ENCODE measurements around the gene TC2N. TPM values are rescaled to one million over a fixed set of nuclear protein-coding genes. Genes with fewer than 3 reads are reported as not detected.

The TC2N gene
- total RNA-seq, 1 experiment from 2014 or later, result not detected

- Histone ChIP-seq H3K79me2 (ENCODE audit: low read length) (no peaks in the 10 kb centered on the region), H3K27me3 (ENCODE audit: low read length) (no peaks in the 10 kb centered on the region), H3K27ac (ENCODE audit: low read length) (no peak overlapping the region), H3K4me1 (ENCODE audit: low read length) (no peaks in the 10 kb centered on the region), H3K9me3 (ENCODE audit: low read length) (no peaks in the 10 kb centered on the region), H3K9me2 (replicated peaks; ENCODE audit: insufficient read depth, low read length) (no peaks in the 10 kb centered on the region), H3K4me2 (ENCODE audit: low read depth, low read length, poor library complexity, severe bottlenecking) (no peak overlapping the region), H3K9ac (ENCODE audit: low read length) (no peak overlapping the region), H2AFZ (ENCODE audit: low read length) (no peak overlapping the region), H3K36me3 (ENCODE audit: insufficient read depth, low read length) (no peaks in the 10 kb centered on the region), H3K4me3 (ENCODE audit: low read length) (no peak overlapping the region), H4K20me1 (ENCODE audit: insufficient read depth, low read depth, low read length) (no peaks in the 10 kb centered on the region)
- no peak for DNase-seq
Measured at GRCh38 chr14:91885839-91886238, 18.5 kb upstream of the TC2N start.

GRCh38 chr14:91885113-91885712 is 17.9 kb upstream of the TC2N start:
- no peak overlapping the region for H3K9ac ChIP-seq (ENCODE audit: low read length)
- no peak overlapping the region for H3K4me3 ChIP-seq (ENCODE audit: low read length)
- H3K27me3 ChIP-seq (ENCODE audit: low read length), result no peaks in the 10 kb centered on the region
- H4K20me1 ChIP-seq (ENCODE audit: insufficient read depth, low read depth, low read length), result no peaks in the 10 kb centered on the region
- H3K9me3 ChIP-seq (ENCODE audit: low read length), result no peaks in the 10 kb centered on the region
- H3K4me1 ChIP-seq (ENCODE audit: low read length), result no peaks in the 10 kb centered on the region
- H3K9me2 ChIP-seq (replicated peaks; ENCODE audit: insufficient read depth, low read length), result no peaks in the 10 kb centered on the region
- H3K79me2 ChIP-seq (ENCODE audit: low read length), result no peaks in the 10 kb centered on the region
- H3K36me3 ChIP-seq (ENCODE audit: insufficient read depth, low read length), result no peaks in the 10 kb centered on the region
- H3K4me2 ChIP-seq (ENCODE audit: low read depth, low read length, poor library complexity, severe bottlenecking), result no peak overlapping the region
- no peak for DNase-seq
- no peak overlapping the region for H3K27ac ChIP-seq (ENCODE audit: low read length)
- no peak overlapping the region for H2AFZ ChIP-seq (ENCODE audit: low read length)

GRCh38 chr14:91884664-91885063 is 17.3 kb upstream of the TC2N start:
- H4K20me1 ChIP-seq (ENCODE audit: insufficient read depth, low read depth, low read length), result no peaks in the 10 kb centered on the region
- no peaks in the 10 kb centered on the region for H3K9me3 ChIP-seq (ENCODE audit: low read length)
- H3K4me1 ChIP-seq (ENCODE audit: low read length), result no peaks in the 10 kb centered on the region
- DNase-seq, result no peak
- H3K9me2 ChIP-seq (replicated peaks; ENCODE audit: insufficient read depth, low read length), result no peaks in the 10 kb centered on the region
- H3K27me3 ChIP-seq (ENCODE audit: low read length), result no peaks in the 10 kb centered on the region
- no peak overlapping the region for H3K4me3 ChIP-seq (ENCODE audit: low read length)
- no peak overlapping the region for H3K4me2 ChIP-seq (ENCODE audit: low read depth, low read length, poor library complexity, severe bottlenecking)
- H3K9ac ChIP-seq (ENCODE audit: low read length), result no peak overlapping the region
- H3K27ac ChIP-seq (ENCODE audit: low read length), result no peak overlapping the region
- no peaks in the 10 kb centered on the region for H3K36me3 ChIP-seq (ENCODE audit: insufficient read depth, low read length)
- no peak overlapping the region for H2AFZ ChIP-seq (ENCODE audit: low read length)
- no peaks in the 10 kb centered on the region for H3K79me2 ChIP-seq (ENCODE audit: low read length)

GRCh38 chr14:91883753-91884152 is 16.4 kb upstream of the TC2N start:
- Histone ChIP-seq H3K36me3 (ENCODE audit: insufficient read depth, low read length) (no peaks in the 10 kb centered on the region), H2AFZ (ENCODE audit: low read length) (no peak overlapping the region), H3K79me2 (ENCODE audit: low read length) (no peaks in the 10 kb centered on the region), H3K9me3 (ENCODE audit: low read length) (no peaks in the 10 kb centered on the region), H3K4me1 (ENCODE audit: low read length) (no peaks in the 10 kb centered on the region), H3K9me2 (replicated peaks; ENCODE audit: insufficient read depth, low read length) (no peaks in the 10 kb centered on the region), H3K9ac (ENCODE audit: low read length) (no peak overlapping the region), H3K4me2 (ENCODE audit: low read depth, low read length, poor library complexity, severe bottlenecking) (no peak overlapping the region), H4K20me1 (ENCODE audit: insufficient read depth, low read depth, low read length) (no peaks in the 10 kb centered on the region), H3K27me3 (ENCODE audit: low read length) (no peaks in the 10 kb centered on the region), H3K27ac (ENCODE audit: low read length) (no peak overlapping the region), H3K4me3 (ENCODE audit: low read length) (no peak overlapping the region)
- no peak for DNase-seq

- Histone ChIP-seq H3K9me3 (ENCODE audit: low read length) (no peaks in the 10 kb centered on the region), H3K4me3 (ENCODE audit: low read length) (no peak overlapping the region), H3K27ac (ENCODE audit: low read length) (no peak overlapping the region), H3K36me3 (ENCODE audit: insufficient read depth, low read length) (no peaks in the 10 kb centered on the region), H2AFZ (ENCODE audit: low read length) (no peak overlapping the region), H3K4me2 (ENCODE audit: low read depth, low read length, poor library complexity, severe bottlenecking) (no peak overlapping the region), H3K9ac (ENCODE audit: low read length) (no peak overlapping the region), H3K4me1 (ENCODE audit: low read length) (no peaks in the 10 kb centered on the region), H4K20me1 (ENCODE audit: insufficient read depth, low read depth, low read length) (no peaks in the 10 kb centered on the region), H3K79me2 (ENCODE audit: low read length) (no peaks in the 10 kb centered on the region), H3K27me3 (ENCODE audit: low read length) (no peaks in the 10 kb centered on the region), H3K9me2 (replicated peaks; ENCODE audit: insufficient read depth, low read length) (no peaks in the 10 kb centered on the region)
- no peak for DNase-seq
Measured at GRCh38 chr14:91882776-91883175, 15.4 kb upstream of the TC2N start.

- no peaks in the 10 kb centered on the region for H3K9me2 ChIP-seq (replicated peaks; ENCODE audit: insufficient read depth, low read length)
- H3K9ac ChIP-seq (ENCODE audit: low read length), result no peak overlapping the region
- H2AFZ ChIP-seq (ENCODE audit: low read length), result no peak overlapping the region
- H3K4me3 ChIP-seq (ENCODE audit: low read length), result no peak overlapping the region
- H3K79me2 ChIP-seq (ENCODE audit: low read length), result no peaks in the 10 kb centered on the region
- no peaks in the 10 kb centered on the region for H3K4me1 ChIP-seq (ENCODE audit: low read length)
- no peak overlapping the region for H3K27ac ChIP-seq (ENCODE audit: low read length)
- H3K4me2 ChIP-seq (ENCODE audit: low read depth, low read length, poor library complexity, severe bottlenecking), result no peak overlapping the region
- no peaks in the 10 kb centered on the region for H3K36me3 ChIP-seq (ENCODE audit: insufficient read depth, low read length)
- no peak for DNase-seq
- H3K9me3 ChIP-seq (ENCODE audit: low read length), result no peaks in the 10 kb centered on the region
- H4K20me1 ChIP-seq (ENCODE audit: insufficient read depth, low read depth, low read length), result no peaks in the 10 kb centered on the region
- no peaks in the 10 kb centered on the region for H3K27me3 ChIP-seq (ENCODE audit: low read length)
Measured at GRCh38 chr14:91882369-91882768, 15.0 kb upstream of the TC2N start.

- Histone ChIP-seq H2AFZ (ENCODE audit: low read length) (no peak overlapping the region), H3K27me3 (ENCODE audit: low read length) (no peaks in the 10 kb centered on the region), H3K36me3 (ENCODE audit: insufficient read depth, low read length) (no peaks in the 10 kb centered on the region), H3K4me3 (ENCODE audit: low read length) (no peak overlapping the region), H3K4me1 (ENCODE audit: low read length) (no peaks in the 10 kb centered on the region), H3K9ac (ENCODE audit: low read length) (no peak overlapping the region), H3K79me2 (ENCODE audit: low read length) (no peaks in the 10 kb centered on the region), H3K9me2 (replicated peaks; ENCODE audit: insufficient read depth, low read length) (no peaks in the 10 kb centered on the region), H3K27ac (ENCODE audit: low read length) (no peak overlapping the region), H4K20me1 (ENCODE audit: insufficient read depth, low read depth, low read length) (no peaks in the 10 kb centered on the region), H3K9me3 (ENCODE audit: low read length) (no peaks in the 10 kb centered on the region), H3K4me2 (ENCODE audit: low read depth, low read length, poor library complexity, severe bottlenecking) (no peak overlapping the region)
- no peak for DNase-seq
Measured at GRCh38 chr14:91879196-91879595, 11.9 kb upstream of the TC2N start.

- Histone ChIP-seq H3K9me2 (replicated peaks; ENCODE audit: insufficient read depth, low read length) (no peaks in the 10 kb centered on the region), H3K4me1 (ENCODE audit: low read length) (no peaks in the 10 kb centered on the region), H3K27me3 (ENCODE audit: low read length) (no peaks in the 10 kb centered on the region), H3K9me3 (ENCODE audit: low read length) (no peaks in the 10 kb centered on the region), H4K20me1 (ENCODE audit: insufficient read depth, low read depth, low read length) (no peaks in the 10 kb centered on the region), H3K79me2 (ENCODE audit: low read length) (no peaks in the 10 kb centered on the region), H3K27ac (ENCODE audit: low read length) (no peak overlapping the region), H3K4me3 (ENCODE audit: low read length) (no peak overlapping the region), H2AFZ (ENCODE audit: low read length) (no peak overlapping the region), H3K36me3 (ENCODE audit: insufficient read depth, low read length) (no peaks in the 10 kb centered on the region), H3K9ac (ENCODE audit: low read length) (no peak overlapping the region), H3K4me2 (ENCODE audit: low read depth, low read length, poor library complexity, severe bottlenecking) (no peak overlapping the region)
- peak; percentile 56 for DNase-seq
Measured at GRCh38 chr14:91878274-91878673, 10.9 kb upstream of the TC2N start.

Measured in Karpas-422 (cell line).